ENCODE measurements around the gene GLIS2. TPM values are rescaled to one million over a fixed set of nuclear protein-coding genes. Genes with fewer than 3 reads are reported as not detected.

Gene GLIS2
- polyA plus RNA-seq, 2 of the 4 experiments (the other 2 are of a cell fraction) = 5.5 to 15.8 TPM

DNA sequence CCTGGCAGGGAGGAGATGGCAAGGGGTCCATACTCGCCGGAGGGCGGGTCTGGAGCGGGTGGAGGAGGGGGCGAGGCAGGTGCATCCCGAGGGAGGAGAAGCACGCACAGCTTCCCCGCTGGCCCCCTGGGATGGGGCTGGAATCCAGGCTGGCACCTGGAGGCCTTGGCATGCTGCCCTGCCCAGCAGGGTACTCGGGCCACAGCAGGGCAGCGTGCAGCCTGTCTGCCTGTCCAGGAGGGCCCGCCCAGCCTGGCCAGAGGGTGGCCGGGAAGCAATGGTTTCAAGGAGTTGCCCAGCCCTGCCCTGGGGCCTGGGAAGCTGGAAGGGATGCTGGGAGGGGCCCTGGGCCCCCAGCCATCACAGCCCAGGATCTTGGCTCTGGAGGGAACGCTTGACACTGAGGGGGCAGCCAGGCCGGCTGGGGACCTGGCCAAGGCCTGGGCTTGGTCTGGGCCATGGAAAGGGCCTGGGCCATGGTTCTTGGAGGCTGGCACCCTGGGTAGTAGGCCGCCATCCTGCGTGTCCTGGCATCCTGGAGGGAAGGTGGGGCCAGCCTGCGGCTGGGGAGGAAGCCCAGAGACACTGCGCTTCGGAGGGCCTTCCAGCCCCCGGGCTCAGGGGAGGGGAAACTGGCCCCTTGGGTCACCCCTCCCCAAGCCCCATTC lies 1.1 kb downstream of the GLIS2 start:
- Histone ChIP-seq H3K4me2 (peak overlapping the region; percentile 93), H3K4me1 (peaks cover 67% of the 10 kb centered on the region), H3K27ac (peak overlapping the region; percentile 96), H3K4me3 (peak overlapping the region; percentile 87), H3K9me3 (no peaks in the 10 kb centered on the region)
- FAIRE-seq = no peak
- ChIA-PET CTCF (interaction anchor here (0.8 to 20.1 kb wide), 10 partner anchors 9 to 334 kb away, joined by 3 to 423 read pairs (median 10); partner anchors contain the start of gene TFAP4), POLR2A (interaction anchor here (0.5 to 2.7 kb wide), 7 partner anchors 9 to 45 kb away, joined by 3 to 15 read pairs (median 3); partner anchors contain the start of gene TFAP4)
- peak in 1 of 2 experiments; percentile 81 for DNase-seq (ENCODE audit: low read depth in 1 of 2, low spot score in 1 of 2)
- 0% methylated on average over 13 of the region's 20 CpGs for WGBS (ENCODE audit: missing lambda C conversion rate)
- TF ChIP-seq, protein P1, sequence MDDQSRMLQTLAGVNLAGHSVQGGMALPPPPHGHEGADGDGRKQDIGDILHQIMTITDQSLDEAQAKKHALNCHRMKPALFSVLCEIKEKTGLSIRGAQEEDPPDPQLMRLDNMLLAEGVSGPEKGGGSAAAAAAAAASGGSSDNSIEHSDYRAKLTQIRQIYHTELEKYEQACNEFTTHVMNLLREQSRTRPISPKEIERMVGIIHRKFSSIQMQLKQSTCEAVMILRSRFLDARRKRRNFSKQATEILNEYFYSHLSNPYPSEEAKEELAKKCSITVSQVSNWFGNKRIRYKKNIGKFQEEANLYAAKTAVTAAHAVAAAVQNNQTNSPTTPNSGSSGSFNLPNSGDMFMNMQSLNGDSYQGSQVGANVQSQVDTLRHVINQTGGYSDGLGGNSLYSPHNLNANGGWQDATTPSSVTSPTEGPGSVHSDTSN (IDR thresholded peaks at IDR 0.05) = 0 out of 2 replicates have a peak, but pooled peaks have one; percentile 24
- TF ChIP-seq, protein P2, sequence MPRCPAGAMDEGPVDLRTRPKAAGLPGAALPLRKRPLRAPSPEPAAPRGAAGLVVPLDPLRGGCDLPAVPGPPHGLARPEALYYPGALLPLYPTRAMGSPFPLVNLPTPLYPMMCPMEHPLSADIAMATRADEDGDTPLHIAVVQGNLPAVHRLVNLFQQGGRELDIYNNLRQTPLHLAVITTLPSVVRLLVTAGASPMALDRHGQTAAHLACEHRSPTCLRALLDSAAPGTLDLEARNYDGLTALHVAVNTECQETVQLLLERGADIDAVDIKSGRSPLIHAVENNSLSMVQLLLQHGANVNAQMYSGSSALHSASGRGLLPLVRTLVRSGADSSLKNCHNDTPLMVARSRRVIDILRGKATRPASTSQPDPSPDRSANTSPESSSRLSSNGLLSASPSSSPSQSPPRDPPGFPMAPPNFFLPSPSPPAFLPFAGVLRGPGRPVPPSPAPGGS (IDR thresholded peaks at IDR 0.05) = peak; percentile 21; the same call in 1 of the 3 replicates
- TF ChIP-seq TFCP2L1 (CRISPR knock-in tag; IDR thresholded peaks at IDR 0.05) = no peak
- TF ChIP-seq HOXB13 (CRISPR knock-in tag; IDR thresholded peaks at IDR 0.05; ENCODE audit: low read depth) = no peak
- TF ChIP-seq, protein P3, sequence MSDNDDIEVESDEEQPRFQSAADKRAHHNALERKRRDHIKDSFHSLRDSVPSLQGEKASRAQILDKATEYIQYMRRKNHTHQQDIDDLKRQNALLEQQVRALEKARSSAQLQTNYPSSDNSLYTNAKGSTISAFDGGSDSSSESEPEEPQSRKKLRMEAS (IDR thresholded peaks at IDR 0.05) = peak; percentile 81
- ATAC-seq = peak; percentile 35 to 69

DNA sequence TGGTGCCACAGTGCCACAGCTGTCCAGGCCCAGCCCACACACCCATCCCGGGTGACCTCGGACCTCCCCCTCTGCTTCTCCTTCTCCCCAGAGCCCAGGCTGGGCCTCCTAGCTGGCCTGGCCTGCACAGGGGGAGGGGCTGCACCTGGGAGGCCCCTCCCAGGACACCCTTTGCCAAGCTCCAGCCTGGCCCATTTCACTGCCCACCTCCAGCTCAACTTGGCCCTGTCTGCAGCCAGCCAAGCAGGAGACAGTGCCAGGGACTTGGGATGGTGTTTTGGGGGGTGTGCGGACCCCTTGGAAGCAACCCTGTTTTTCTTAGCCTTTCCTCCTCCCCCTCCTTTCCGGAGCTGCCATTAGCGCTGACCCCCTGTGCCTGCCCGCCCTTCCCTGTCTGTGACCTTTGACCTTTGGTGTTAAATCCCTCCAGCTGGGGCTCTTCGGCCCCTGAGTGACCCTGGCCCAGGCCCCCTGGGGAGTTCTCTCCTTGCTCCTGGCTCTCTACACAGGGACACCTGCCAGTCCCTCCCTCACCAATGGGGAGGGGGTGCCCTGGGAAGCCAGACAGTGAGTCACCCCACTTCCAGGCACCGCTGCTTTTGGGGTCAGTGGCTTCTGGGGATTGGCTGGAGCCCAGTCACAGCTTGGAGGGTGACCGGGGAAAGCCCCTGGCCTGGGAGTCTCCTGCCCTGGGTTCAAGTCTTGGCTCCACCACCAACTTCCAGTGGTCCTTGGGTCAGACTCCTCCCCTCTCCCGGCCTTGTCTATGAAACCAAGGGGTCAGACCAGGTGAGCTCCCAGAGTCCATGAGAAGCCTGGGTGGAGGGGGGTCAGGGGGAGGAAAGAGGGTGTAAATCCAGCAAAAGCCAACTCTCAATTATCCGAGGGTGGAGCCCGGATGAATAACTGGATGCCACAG lies 1.9 kb downstream of the GLIS2 start:
- Histone ChIP-seq H3K4me3 (peak overlapping the region; percentile 87), H3K9me3 (no peaks in the 10 kb centered on the region), H3K27ac (peak overlapping the region; percentile 96), H3K4me2 (peak overlapping the region; percentile 93), H3K4me1 (peaks cover 75% of the 10 kb centered on the region)
- no peak for FAIRE-seq
- CTCF ChIA-PET = interaction anchor here (0.8 to 20.1 kb wide), 13 partner anchors 8 to 335 kb away, joined by 3 to 423 read pairs (median 4); partner anchors contain the start of gene TFAP4
- TF ChIP-seq FOSL2 (IDR thresholded peaks at IDR 0.05) (no peak), FOSL2 (CRISPR knock-in tag; IDR thresholded peaks at IDR 0.05) (peak; percentile 38; the same call in 1 of the 2 replicates), GATA3 (IDR thresholded peaks at IDR 0.05; ENCODE audit: borderline replicate concordance) (0 out of 2 replicates have a peak, but pooled peaks have one; percentile 34), TP53 (CRISPR knock-in tag; IDR thresholded peaks at IDR 0.05) (no peak)
- TF ChIP-seq, protein P1 (IDR thresholded peaks at IDR 0.05) = peak; percentile 14; the same call in 1 of the 2 replicates
- ATAC-seq = peak; percentile 11 to 57; a peak in 4 of 6 replicates
- POLR2A ChIA-PET = interaction anchor here (0.5 to 2.7 kb wide), 6 partner anchors 8 to 46 kb away, joined by 3 to 15 read pairs (median 6); partner anchors contain the start of gene TFAP4
- 15% methylated on average over 12 of the region's 12 CpGs for WGBS (ENCODE audit: missing lambda C conversion rate)
- peak in 1 of 2 experiments; percentile 82 for DNase-seq (ENCODE audit: low read depth in 1 of 2, low spot score in 1 of 2)

DNA sequence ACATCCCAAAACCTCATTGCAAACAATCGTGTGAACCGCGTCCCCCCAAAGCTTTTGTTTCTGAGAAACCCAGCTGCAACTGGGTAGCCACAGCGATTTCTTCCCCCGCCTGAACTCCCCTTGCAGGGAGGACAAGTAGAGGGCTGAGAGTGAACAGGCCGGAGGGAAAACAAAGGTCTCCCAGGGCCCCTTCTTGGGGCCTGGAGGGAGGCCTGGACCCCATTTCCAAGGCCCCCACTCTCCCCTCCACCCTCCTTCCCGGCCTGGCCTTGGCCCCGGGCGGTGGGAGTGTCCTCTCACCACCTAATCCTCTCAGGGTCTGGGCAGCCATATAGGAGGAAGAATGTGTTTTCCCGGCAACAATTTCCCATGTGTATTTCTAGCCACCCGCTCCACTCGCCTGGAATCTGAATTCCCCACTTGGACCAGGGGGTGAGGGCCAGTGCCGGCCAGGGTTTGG lies 2.6 kb downstream of the GLIS2 start:
- 57% methylated on average over 13 of the region's 13 CpGs for WGBS (ENCODE audit: missing lambda C conversion rate)
- FAIRE-seq = no peak
- H3K4me3 ChIP-seq = peak overlapping the region; percentile 87
- no peak for DNase-seq (ENCODE audit: low read depth in 1 of 2, low spot score in 1 of 2)
- no peak for TF ChIP-seq KDM5A (IDR thresholded peaks at IDR 0.05)
- H3K4me2 ChIP-seq = peak overlapping the region; percentile 93
- H3K4me1 ChIP-seq = peaks cover 75% of the 10 kb centered on the region
- POLR2A ChIA-PET = no interaction called here
- H3K27ac ChIP-seq = peak overlapping the region; percentile 96
- no peaks in the 10 kb centered on the region for H3K9me3 ChIP-seq
- no peak for ATAC-seq
- CTCF ChIA-PET = interaction anchor here (0.8 to 20.1 kb wide), 11 partner anchors 9 to 151 kb away, joined by 3 to 423 read pairs (median 7); partner anchors contain the start of gene TFAP4

DNA sequence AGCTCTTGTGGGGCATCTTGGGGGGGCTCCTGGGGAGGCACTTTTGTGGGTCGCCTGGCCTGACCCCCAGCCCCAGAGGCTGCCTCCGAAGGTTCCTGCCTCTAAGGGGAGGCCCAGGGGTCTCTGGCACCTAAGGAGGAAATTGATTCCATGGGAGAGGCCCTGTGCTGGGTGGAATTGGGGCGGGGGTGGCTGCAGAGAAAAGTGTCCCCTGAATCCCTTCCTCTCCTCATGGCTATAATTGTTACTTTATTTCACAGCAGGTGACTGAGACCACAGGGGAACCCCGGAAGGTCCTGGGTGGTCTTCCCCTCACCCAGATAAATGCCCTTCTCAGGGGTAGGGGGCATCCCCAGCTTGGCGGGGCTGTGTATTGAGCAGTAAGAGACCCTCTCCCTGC lies 3.1 kb downstream of the GLIS2 start:
- Histone ChIP-seq H3K4me3 (peak overlapping the region; percentile 87; the same call in 1 of the 3 replicates), H3K9me3 (no peaks in the 10 kb centered on the region), H3K4me1 (peaks cover 76% of the 10 kb centered on the region), H3K4me2 (peak overlapping the region; percentile 93), H3K27ac (peak overlapping the region; percentile 96)
- POLR2A ChIA-PET = no interaction called here
- ATAC-seq (no peak), FAIRE-seq (no peak), DNase-seq (ENCODE audit: low read depth in 1 of 2, low spot score in 1 of 2) (no peak)
- CTCF ChIA-PET = interaction anchor here (1.0 to 20.1 kb wide), 7 partner anchors 9 to 84 kb away, joined by 3 to 423 read pairs (median 7); no protein-coding TSS in a partner anchor
- TF ChIP-seq ZC3H11A (IDR thresholded peaks at IDR 0.05) (no peak), RARB (CRISPR knock-in tag; IDR thresholded peaks at IDR 0.05) (no peak), GATA3 (IDR thresholded peaks at IDR 0.05; ENCODE audit: borderline replicate concordance) (no peak), CBX8 (IDR thresholded peaks at IDR 0.05) (no peak), KDM5A (IDR thresholded peaks at IDR 0.05) (no peak), CHD2 (IDR thresholded peaks at IDR 0.05; ENCODE audit: low read length, partially characterized antibody) (no peak), TFCP2L1 (CRISPR knock-in tag; IDR thresholded peaks at IDR 0.05) (no peak), RFX5 (IDR thresholded peaks at IDR 0.05) (no peak), RNF2 (IDR thresholded peaks at IDR 0.05; ENCODE audit: borderline replicate concordance, low read depth) (no peak), CHD4 (IDR thresholded peaks at IDR 0.05; ENCODE audit: borderline replicate concordance) (no peak), TP53 (CRISPR knock-in tag; IDR thresholded peaks at IDR 0.05) (no peak), MYC (IDR thresholded peaks at IDR 0.05; ENCODE audit: borderline replicate concordance, low read length) (no peak), JUNB (IDR thresholded peaks at IDR 0.05) (no peak), RCOR1 (IDR thresholded peaks at IDR 0.05; ENCODE audit: low read depth, low read length) (no peak)
- TF ChIP-seq, protein P3 (IDR thresholded peaks at IDR 0.05) = no peak
- 83% methylated on average over 5 of the region's 5 CpGs for WGBS (ENCODE audit: missing lambda C conversion rate)

Measured in A549 (cell line).